Measurements from ENCODE around the gene CTU2.

Gene CTU2

DNA sequence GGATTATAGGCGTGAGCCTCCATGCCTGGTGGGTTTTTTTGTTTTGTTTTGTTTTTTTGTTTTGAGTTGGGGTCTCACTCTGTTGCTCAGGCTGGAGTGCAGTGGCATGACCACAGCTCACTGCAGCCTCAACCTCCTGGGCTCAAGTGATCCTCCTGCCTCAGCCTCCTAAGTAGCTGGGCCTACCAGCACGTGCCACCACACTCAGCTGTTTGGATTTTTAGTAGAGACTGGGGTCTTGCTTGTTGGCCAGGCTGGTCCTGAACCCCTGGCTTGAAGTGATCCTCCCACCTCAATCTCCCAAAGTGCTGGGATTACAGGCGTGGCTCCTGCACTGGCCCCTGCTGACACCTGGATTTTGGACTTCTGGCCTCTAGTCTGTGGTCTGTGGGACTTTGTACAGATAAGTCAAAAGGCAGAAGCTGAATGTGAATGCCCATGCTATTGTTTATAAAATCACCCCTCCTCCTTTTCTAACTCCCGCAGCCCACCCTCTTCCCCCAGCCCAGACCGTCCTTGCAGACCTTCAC lies 25.7 kb upstream of the CTU2 start:
- in situ Hi-C loops (cut with MboI; ENCODE audit: low pct_unique_long_range_greater_than_20kb, low sequenced_read_pairs) = no loop called here
- DNase-seq = no peak

DNA sequence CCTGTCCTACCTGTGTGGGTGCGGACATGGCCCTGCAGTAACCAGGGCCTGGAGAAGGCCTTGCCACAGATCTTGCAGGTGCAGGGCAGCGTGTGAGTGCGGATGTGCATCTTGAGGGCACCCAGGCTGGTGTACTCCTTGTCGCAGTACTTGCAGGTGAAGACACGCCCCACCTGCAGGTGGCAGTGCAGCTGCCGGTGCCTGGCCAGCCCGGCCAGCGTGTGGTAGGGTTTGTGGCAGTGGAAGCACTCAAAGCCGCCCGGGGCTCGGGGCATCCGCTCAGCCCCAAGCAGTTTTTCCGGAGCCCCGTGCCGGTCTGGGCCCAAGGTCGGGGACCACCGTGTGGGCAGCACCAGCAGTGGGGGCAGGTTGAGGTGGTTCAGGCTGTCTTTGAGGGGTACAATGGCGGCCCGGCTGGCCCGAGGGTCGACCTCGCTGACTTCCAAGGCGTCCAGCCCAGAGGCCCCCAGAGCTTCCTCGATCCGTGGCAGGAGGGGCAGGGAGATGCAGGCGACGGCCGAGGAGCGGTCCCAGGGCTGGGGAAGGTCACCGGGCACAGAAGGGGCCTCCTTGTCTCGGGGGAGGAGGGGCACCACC lies 25.1 kb upstream of the CTU2 start:
- peak; percentile 39 for DNase-seq
- in situ Hi-C loops (cut with MboI; ENCODE audit: low pct_unique_long_range_greater_than_20kb, low sequenced_read_pairs) = no loop called here

DNA sequence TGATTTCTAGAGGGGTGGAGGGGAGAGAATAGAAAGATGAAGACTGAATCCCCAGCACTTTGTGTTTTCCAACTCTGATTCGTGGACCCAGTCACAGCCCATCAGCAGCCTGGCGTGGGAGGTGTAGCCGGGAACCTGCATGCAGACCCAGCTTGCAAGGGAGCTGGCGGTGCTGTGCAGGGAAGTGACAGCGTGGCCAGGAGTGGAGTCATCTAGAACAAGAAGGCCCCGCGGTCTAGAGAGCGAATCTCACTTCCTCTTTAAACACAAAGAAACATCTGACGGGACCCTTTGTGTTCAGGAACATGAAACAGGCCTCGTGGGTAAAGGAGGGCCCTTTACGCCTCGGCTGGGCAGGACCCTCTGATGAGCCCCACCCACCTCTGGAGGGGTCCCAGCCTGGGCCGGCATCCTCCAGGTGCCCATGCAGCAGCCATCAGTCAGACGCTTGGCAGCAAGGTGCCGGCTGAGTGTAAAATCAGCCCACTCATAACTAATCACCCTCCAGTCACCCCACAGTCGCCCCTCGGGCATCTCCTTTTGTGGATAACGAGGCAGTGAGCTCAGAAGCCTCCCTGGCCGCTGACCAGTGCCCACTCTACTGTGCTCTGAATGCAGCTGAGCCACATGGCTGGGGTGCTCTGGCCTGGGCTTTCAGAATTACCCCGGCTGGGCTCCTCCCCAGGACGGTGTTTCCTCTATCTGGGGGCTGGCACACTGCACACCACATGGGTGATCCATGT lies 24.4 kb upstream of the CTU2 start:
- in situ Hi-C loops (cut with MboI; ENCODE audit: low pct_unique_long_range_greater_than_20kb, low sequenced_read_pairs) = no loop called here

DNA sequence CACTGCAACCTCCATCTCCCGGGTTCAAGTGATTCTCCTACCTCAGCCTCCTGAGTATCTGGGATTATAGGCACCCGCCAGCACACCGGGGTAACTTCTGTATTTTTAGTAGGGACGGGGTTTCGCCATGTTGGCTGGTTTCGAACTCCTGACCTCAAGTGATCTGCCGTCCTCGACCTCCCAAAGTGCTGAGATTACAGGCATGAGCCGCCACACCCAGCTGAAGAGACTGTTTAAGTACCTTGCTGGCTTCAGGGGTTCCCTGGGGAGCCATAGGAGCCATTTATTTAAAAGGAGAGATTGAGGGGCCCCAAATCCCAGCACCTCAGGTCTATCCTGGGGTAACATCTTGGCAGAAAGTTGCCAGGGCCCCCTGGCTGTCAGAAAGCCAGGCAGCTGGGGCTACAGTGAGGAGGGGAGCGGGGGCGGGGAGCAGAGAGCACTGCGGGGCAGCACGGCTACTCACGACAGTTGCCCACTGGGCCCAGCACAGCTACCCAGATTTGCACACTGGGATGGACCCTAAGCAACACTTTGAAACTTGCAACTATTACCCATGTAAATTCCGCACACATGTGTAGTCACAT lies 21.6 kb upstream of the CTU2 start:
- no peak for DNase-seq
- in situ Hi-C loops (cut with MboI; ENCODE audit: low pct_unique_long_range_greater_than_20kb, low sequenced_read_pairs) = no loop called here

More for the DNA sequence above, 24.4 kb upstream of the CTU2 start:
- peak; percentile 88 for DNase-seq

DNA sequence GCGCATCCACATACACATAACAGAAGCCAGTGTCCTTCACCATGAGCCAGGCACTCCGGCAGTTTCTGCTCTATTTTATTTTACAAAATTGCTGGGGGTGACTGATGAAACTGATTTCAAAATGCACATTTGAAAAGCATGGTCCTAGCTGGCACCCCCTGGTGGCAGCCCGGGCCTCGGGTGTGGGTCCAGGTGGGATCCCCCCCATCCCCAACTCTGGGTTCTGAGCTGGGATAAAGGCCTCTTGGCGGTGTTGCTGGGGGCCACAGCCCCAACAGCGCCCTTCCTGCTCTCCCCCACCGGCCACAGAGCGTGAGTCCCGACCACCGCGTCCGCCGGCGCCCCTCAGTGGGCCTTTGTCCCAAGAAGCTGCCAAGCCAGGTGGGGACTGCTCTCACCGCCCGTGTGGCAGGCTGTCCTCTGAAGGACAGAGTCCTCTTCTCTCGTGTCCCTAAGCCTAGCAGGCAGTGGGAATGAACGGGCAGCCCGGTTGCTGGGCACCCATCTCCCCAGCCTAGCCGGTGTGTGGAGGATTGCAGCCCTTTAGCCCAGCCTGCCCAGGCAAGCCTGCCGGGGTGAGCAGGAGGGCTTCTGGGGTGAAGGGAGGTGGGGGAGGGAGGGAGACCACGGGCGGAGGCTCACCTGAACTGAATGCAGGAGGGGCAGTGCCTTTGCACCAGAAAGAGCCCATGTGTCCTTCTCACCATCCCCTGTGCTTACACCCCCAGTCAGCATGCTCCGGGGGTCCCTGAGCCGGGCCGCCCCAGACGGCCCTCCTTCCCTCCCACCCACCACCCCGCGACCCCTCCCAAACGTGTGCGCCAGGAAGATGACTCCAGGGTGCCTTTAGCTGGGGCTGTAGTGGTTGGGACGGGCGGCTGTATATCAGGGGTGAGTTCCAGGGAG lies 20.9 kb upstream of the CTU2 start:
- in situ Hi-C loops (cut with MboI; ENCODE audit: low pct_unique_long_range_greater_than_20kb, low sequenced_read_pairs) = no loop called here
- DNase-seq = peak; percentile 64

DNA sequence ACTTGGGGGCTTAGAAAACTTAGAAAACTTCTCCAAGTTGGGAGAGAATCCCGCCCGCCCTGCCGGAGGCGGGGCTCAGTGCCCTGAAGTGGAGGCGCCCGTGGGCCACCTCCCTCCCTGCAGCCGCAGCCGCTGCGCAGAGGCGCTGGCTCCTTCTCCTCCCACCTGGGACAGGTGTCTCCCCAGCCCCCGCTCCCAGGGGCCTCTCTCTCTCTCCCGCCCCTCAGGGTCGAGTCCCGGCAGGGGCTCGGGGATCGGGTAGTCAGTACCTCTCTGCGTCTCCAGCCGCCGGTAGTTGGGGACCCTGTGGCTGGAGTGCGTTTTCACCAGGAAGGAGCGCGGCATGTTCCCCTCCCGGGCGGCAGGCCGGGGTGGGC lies 20.3 kb upstream of the CTU2 start:
- DNase-seq = no peak
- in situ Hi-C loops (cut with MboI; ENCODE audit: low pct_unique_long_range_greater_than_20kb, low sequenced_read_pairs) = no loop called here

DNA sequence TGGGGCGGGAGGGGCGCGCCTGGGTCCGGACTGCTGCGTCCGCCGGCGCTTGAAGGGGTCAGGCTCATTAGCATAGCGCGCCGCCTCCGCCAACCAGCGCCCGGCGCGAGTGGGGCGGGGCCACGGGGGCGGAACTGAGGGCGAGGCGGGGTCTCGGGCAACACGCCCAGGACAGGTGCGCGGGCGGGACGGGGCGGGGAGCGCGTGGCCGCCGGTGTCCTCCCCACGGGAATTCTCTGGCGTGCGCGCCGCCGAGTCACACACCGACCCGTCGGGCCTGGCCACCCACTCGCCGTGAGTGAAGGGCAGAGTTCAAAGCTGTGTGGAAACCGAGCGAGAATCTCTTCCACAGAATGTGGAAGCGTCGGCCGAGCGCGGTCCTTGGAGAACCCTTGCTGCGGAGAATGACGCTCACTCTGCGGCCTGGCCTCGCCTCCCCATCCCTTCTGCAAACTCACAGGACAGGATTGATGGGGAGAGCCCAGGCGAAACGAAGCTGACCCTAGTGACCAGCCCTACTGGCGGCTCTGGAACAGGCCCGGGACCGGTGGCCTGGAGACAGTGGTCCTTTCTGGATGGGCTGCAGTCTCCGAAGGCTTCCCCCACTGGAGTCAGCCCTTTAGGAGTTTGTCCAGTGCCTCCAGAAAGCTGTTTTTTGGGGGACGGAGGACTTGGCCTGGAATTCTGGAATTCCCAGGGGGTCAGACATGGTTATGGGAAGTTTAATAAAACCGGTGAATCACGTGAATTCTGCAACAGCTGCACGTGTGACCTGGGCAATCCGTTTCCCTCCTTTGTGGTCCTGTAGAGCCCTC lies 19.7 kb upstream of the CTU2 start, which contains the start of gene SNAI3:
Gene SNAI3, minus strand, starts transcription at position 69 of the 815 bp plus-strand sequence. CDS start 101 bp downstream, outside the sequence.
- peak; percentile 80 for DNase-seq
- in situ Hi-C loops (cut with MboI; ENCODE audit: low pct_unique_long_range_greater_than_20kb, low sequenced_read_pairs) = no loop called here

DNA sequence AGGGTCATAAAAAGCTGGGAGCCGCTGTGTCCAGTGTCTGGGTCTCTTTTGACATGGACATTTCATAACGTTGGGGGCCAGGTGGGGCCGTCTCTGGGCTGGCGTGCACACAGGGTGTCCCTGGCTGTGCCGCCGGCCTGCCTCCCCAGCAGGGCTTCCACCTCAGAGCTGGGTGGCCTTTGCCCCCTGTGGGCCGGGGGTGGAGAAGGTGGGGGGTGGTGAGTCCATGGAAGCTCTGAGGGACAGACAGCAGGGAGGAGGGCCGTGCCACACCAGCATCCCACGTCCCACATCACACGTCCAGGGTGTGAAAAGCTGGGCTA lies 19.1 kb upstream of the CTU2 start:
- no peak for DNase-seq
- in situ Hi-C loops (cut with MboI; ENCODE audit: low pct_unique_long_range_greater_than_20kb, low sequenced_read_pairs) = no loop called here

DNA sequence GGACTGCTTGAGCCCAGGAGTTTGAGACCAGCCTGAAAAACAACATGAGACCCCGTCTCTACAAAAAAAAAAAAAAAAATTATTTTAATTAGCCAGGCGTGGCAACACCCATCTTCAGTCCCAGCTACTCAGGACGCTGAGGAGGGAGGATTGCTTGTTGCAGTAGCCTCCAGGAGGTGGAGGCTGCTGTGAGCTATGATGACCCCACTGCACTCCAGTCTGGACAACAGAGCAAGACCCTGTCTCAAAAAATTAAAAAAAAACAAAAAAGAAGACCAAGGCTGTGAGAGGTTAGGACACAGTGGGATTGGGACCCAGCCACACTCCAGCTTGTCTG lies 18.7 kb upstream of the CTU2 start:
- in situ Hi-C loops (cut with MboI; ENCODE audit: low pct_unique_long_range_greater_than_20kb, low sequenced_read_pairs) = no loop called here
- DNase-seq = no peak

DNA sequence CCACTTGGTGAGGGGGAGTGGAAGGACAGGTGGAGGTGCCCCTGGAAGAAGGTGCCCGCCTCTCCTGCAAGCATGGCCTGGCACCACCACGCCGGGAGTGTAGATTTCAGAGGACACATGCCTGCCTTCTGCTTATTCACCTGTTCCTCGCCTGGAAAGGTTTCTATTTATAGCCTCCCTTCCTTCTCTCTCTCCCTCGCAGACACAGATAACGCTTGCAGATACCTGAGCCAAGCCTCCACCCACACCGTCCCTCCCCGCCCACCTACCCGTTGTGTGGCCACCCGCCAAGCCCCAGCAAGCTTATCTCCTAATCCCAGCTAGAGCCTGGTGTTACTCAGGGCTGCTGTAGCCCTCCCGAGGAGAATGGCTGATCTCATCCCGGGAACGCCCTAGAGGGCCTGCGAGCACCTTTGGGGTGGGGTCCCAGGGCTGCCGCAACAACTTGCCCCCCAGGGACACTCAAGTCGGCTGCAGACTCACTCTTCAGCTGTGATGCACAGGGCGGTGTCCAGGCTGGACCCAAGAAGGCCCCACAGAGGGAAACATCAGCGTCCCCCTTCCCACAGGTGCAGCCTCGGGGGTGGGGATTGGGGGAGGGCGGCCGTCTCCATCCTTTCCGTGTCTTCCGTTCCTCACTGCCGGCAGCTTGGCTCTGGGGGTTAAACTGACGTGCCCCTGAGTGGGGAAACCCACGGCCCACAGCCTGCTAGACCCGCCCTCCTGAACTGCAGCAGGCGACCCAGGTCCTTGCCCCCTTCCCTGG lies 18.1 kb upstream of the CTU2 start:
- DNase-seq = no peak
- in situ Hi-C loops (cut with MboI; ENCODE audit: low pct_unique_long_range_greater_than_20kb, low sequenced_read_pairs) = no loop called here

DNA sequence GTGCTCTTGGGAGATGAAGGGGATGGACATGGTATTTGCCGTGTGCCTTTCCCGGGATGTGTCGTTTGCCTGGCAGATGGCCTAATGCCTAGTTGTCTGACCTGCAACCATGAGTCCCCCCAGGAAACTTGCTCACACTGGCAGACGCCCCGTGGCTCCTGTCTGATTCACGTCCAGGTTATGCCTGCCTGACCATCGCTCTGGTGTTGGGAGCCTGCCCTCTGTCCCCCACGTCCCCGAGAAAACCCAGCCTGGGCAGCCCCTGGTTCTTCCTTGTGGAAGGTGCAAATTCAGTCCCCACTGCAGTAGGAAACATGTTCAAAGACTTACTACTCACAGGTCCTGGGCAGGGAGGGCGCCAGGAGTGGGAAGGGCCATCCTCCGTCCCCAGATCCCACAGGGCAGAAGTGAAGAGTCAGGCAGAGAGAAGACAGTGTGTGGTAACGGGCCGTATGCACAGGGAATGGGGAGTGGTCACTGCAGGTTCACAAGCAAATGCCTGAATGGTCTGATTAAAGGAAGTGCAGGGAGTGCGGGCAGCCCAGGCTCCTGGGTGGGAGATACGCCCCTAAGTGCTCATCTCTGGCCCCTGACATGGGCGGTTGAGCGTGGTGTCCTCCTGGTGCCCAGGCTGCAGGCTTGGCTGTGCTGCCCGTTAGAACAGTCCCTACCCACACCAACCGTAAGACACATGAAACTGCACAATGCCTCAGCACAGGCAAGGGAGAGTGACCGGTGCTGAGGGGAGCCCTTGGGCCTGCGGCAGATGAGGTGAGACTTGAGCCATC lies 15.8 kb upstream of the CTU2 start:
- in situ Hi-C loops (cut with MboI; ENCODE audit: low pct_unique_long_range_greater_than_20kb, low sequenced_read_pairs) = no loop called here
- DNase-seq = no peak

DNA sequence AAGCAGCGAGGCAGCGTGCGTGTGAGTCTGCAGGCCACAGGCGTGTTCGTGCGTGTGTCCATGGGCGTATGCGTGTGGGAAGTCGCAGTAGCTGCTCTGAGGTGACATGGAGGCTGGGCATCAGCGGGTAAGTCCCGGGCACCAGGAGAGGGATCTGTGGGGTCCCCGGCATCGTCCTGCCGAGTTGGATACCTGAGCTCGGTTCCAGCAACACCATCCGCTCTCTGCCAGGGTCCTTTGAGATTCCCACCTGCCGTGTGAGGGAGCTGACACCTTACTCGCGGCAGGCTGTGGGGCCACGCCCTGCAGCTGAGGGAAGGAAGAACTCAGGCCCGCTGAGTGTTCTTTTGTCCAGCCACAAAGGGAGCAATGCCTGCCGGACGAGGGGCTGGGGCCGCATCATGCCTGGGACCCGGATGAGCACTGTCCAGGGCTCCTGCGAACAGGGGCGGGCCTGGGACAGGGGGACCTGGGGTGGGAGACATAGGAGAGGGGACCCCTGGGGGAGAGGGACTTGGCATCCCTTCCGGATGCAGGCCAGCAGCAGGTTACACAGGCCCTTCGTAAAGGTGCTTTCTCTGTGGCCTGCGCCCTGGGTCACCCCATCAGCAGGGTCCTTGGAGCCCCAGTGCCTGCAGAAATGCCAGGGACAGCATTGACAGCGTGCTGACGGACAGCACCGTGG lies 15.0 kb upstream of the CTU2 start:
- in situ Hi-C loops (cut with MboI; ENCODE audit: low pct_unique_long_range_greater_than_20kb, low sequenced_read_pairs) = no loop called here
- DNase-seq = no peak

DNA sequence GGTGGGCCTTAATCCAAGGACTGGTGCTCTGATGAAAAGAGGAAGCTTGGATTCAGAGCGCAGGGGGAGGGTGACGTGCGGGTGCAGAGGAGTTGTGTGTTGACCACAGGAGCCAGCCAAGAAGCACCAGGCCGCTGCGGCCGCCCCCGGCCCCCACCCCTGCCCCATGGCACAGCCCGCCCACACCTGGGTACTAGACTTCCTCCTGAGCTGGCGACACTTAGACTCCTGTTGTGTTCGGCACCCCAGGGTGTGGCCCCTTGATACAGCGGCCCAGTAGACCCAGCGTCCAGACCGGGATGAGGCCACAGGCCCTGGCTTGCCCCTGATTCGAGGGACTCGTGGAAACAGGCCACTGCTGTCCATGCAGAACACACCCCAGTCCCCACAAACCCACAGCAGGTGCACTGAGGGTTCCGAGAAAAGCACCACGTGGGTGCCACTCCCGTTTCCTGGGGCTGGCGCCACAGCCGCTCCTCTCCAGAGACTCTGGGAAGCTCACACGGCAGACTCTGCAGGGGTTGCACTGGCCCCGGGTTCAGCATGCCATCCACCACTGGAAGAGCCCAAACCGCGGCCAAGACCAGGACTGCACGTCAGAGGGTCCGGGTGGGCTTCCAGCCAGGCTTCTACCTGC lies 14.3 kb upstream of the CTU2 start:
- in situ Hi-C loops (cut with MboI; ENCODE audit: low pct_unique_long_range_greater_than_20kb, low sequenced_read_pairs) = no loop called here

DNA sequence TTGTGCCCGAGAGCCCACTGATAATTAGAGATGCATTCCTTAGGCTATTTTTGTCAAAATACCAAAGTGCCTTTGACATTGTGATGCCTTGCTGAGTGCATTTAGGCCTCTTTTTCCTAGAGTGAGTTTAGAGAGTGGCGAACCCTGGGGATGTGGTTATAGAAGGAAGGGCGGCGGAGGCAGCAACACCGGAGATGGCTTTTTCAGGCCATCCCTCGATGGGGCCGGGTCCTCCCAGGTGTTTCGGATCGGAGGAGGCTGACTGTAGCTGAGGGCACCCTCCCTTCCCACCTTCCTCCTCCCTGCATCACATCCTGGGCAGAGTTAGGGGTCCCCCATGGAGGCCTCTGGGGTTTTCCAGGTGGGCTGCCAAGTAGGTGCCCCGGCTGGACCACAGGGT lies 13.4 kb upstream of the CTU2 start:
- in situ Hi-C loops (cut with MboI; ENCODE audit: low pct_unique_long_range_greater_than_20kb, low sequenced_read_pairs) = no loop called here
- DNase-seq = no peak

More for the DNA sequence above, 14.3 kb upstream of the CTU2 start:
- peak; percentile 89 for DNase-seq

DNA sequence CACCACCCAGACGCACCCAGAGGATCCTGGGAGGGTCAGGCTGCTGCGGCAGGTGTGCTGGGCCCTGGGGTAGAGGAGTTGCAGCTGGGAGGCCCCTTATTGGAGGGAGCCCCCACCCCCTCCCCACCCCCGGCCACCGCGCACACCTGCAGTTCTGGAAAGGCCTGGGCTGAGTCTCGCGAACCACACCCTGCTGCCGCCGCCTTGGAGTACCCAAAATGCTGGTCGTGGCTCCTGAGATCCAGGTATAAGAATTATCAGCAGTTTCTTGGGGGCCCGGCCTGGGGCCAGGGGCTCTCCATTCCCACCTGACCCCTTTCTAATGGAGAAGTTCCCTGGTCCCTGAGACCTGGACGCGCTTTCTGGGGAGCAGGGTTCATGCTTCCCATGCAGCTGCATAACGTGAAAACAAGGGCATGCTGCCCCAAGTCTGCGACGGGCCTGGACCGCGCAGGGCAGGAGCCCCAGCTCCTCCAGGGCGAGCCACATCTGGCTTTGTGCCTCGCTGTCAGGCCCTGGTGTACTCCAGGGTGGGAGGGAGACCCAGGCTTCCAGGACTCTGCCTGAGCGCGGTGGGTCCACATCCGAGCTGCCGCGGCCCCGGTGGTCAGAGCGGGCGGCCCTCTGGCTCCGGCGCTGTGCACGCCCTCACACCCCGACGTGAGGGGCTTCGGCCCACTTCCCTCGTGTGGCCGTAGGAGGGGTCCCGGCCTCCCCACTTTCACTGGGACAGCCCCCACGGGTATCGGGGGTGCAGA lies 12.7 kb upstream of the CTU2 start:
- in situ Hi-C loops (cut with MboI; ENCODE audit: low pct_unique_long_range_greater_than_20kb, low sequenced_read_pairs) = no loop called here
- no peak for DNase-seq
